Subcutaneous abdominal adipose tissue (tissue), 5 donors: ENCODE measurements around the gene TRABD2B.

Source experiments
- H3K27ac ChIP-seq: one replicate; pipeline ENCODE4 v1.7.0; 2013; ENCODE audit warnings: low read depth, mild to moderate bottlenecking, inconsistent platforms, low read length, moderate library complexity
- H3K27me3 ChIP-seq, 5 donors: one replicate each; pipeline ENCODE4 v1.7.0; 2013; ENCODE audit warnings: low read length in 5 of 5, inconsistent platforms in 1 of 5; ENCODE audit not compliant: control insufficient read depth in 5 of 5, insufficient read depth in 4 of 5
- H3K36me3 ChIP-seq, 5 donors: one replicate each; pipeline ENCODE4 v1.7.0; 2013; ENCODE audit warnings: low read length in 5 of 5; ENCODE audit not compliant: control insufficient read depth in 5 of 5, insufficient read depth in 5 of 5
- H3K4me1 ChIP-seq, 5 donors: one replicate each; pipeline ENCODE4 v1.7.0; 2013; ENCODE audit warnings: low read length in 5 of 5, mild to moderate bottlenecking in 3 of 5, moderate library complexity in 1 of 5; ENCODE audit not compliant: control insufficient read depth in 5 of 5, insufficient read depth in 5 of 5
- H3K4me3 ChIP-seq, 5 donors: one replicate each; pipeline ENCODE4 v1.7.0; 2013; ENCODE audit warnings: low read length in 5 of 5, low read depth in 1 of 5
- H3K9ac ChIP-seq, 5 donors: one replicate each; pipeline ENCODE4 v1.7.0; 2013; ENCODE audit warnings: low read length in 5 of 5, mild to moderate bottlenecking in 4 of 5, moderate library complexity in 3 of 5
- H3K9me3 ChIP-seq, 5 donors: one replicate each; pipeline ENCODE4 v1.7.0; 2013; ENCODE audit warnings: low read length in 5 of 5; ENCODE audit not compliant: control insufficient read depth in 5 of 5
- donor health status: healthy.
- donor health status: healthy.
- donor health status: healthy.
- donor health status: healthy.
- donor health status: healthy.

Gene TRABD2B

DNA sequence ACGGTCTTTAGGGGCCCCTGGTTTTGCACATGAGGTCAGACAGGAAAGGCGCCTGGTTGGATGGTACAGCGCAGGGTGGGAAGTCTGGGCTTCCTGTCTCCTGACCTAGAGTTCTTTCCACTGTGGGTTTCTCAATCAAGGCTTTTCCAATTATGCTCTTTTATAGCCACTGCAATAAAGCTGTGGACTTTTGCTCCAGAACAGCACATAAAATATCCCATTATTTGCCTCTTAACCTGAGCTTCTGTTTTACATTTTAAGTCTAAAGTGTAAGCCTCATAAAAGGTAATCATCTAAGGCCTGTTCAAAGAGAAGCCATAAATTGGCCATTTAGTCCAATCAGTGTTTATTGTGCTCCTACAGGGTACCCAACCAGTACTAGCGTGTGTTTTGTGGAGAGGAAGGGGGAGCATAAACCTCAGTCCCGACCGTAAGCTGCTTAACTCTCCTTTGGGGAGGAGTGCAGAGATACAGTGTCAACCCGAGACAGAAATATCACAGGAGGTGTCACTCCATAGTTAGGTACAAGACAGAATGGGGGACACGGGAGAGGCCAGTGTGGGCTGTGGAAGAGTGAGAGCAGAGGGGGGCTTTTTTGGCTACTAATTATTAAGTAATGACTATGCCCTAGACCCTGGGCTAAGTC lies 270.0 kb downstream of the TRABD2B start:
- Histone ChIP-seq H3K9me3 (no peaks in the 10 kb centered on the region), H3K9ac (no peak overlapping the region), H3K27me3 (peaks cover 23 to 42% (median 38%) of the 10 kb centered on the region in 5 donors), H3K4me3 (no peak overlapping the region), H3K36me3 (no peaks in the 10 kb centered on the region), H3K4me1 (peaks cover 0 to 15% (median 6%) of the 10 kb centered on the region in 5 donors), H3K27ac (no peak overlapping the region)

GRCh38 chr1:47725992-47726855 lies 271.0 kb downstream of the TRABD2B start:
- Histone ChIP-seq H3K9me3 (no peaks in the 10 kb centered on the region), H3K4me3 (peak overlapping the region in 3 of 5 donors; percentile 19 to 40 (median 20)), H3K27ac (no peak overlapping the region), H3K9ac (peak overlapping the region in 1 of 5 donors; percentile 56), H3K36me3 (no peaks in the 10 kb centered on the region), H3K27me3 (peaks cover 23 to 44% (median 41%) of the 10 kb centered on the region in 5 donors), H3K4me1 (peaks cover 0 to 15% (median 6%) of the 10 kb centered on the region in 5 donors)

DNA sequence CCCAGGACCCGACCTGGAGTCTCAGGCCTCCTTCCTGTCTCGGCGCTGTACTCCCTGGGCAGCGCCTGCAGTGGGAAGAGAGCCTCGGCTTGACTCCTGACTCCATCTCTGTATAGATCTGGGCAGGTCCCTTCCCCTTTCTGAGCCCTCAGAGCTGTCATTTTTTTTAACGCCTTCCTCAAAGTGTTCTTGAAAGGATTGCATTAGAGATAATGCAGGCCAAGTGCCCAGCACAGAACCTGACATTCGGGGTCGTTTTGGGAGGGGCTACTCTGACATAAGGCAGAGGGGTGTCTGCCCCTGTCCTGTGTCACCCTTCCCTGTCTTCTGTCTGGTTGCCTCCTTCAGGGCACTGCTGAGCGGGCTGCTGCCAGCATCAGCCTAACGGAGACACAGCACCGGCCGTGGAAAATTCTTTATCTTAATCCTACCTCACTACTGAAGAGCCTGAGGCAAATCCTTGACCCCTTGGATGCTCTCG lies 271.6 kb downstream of the TRABD2B start:
- no peak overlapping the region for H3K27ac ChIP-seq
- peaks cover 0 to 15% (median 6%) of the 10 kb centered on the region in 5 donors for H3K4me1 ChIP-seq
- H3K27me3 ChIP-seq: peaks cover 23 to 45% (median 41%) of the 10 kb centered on the region in 5 donors
- H3K36me3 ChIP-seq: no peaks in the 10 kb centered on the region
- no peaks in the 10 kb centered on the region for H3K9me3 ChIP-seq
- H3K9ac ChIP-seq: no peak overlapping the region
- no peak overlapping the region for H3K4me3 ChIP-seq

- Histone ChIP-seq H3K4me3 (no peak overlapping the region), H3K27me3 (peaks cover 23 to 46% (median 44%) of the 10 kb centered on the region in 5 donors), H3K9me3 (no peaks in the 10 kb centered on the region), H3K36me3 (no peaks in the 10 kb centered on the region), H3K9ac (no peak overlapping the region), H3K4me1 (peaks cover 0 to 15% (median 6%) of the 10 kb centered on the region in 5 donors), H3K27ac (no peak overlapping the region)
Measured at GRCh38 chr1:47725000-47725473, 272.1 kb downstream of the TRABD2B start.

- no peak overlapping the region for H3K9ac ChIP-seq
- H3K9me3 ChIP-seq: no peaks in the 10 kb centered on the region
- peaks cover 23 to 51% (median 47%) of the 10 kb centered on the region in 5 donors for H3K27me3 ChIP-seq
- H3K4me1 ChIP-seq: peaks cover 0 to 15% (median 6%) of the 10 kb centered on the region in 5 donors
- H3K36me3 ChIP-seq: no peaks in the 10 kb centered on the region
- H3K4me3 ChIP-seq: no peak overlapping the region
- no peak overlapping the region for H3K27ac ChIP-seq
Measured at GRCh38 chr1:47724432-47724999, 272.7 kb downstream of the TRABD2B start.

DNA sequence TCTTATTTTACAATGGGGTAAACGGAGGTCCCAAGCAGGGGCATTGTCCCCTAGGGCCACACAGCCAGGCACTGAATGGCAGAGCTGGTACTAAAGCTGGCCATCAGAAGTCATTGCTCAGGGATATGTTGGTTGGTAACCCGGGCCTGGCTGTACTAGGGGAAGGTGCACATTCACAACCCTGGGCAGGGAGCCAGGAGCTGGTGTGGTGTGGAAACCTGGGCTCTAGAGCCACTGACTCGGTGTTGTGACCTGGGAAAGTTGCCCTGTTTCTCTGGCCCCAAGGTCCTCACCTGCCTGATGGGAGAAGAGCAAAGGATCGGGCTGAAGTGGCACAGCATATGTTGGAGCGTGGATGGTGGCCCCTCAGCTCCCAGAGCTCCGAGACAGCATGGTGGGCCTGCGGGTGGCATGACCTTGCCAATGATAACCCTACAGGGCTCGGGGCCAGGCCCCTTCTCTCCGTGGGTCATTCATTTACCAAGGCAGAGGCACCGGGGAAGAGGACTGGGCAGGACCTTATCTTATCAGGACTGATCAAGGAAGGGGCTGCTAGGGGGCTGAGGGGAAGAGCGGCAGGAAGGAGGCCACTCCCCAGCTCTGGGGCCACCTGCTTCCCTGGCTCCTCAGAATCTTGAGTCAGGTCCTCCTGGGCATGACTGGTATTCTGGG lies 274.1 kb downstream of the TRABD2B start:
- Histone ChIP-seq H3K9me3 (no peaks in the 10 kb centered on the region), H3K9ac (no peak overlapping the region), H3K4me1 (peaks cover 0 to 15% (median 6%) of the 10 kb centered on the region in 5 donors), H3K36me3 (no peaks in the 10 kb centered on the region), H3K27me3 (peaks cover 23 to 55% (median 47%) of the 10 kb centered on the region in 5 donors), H3K27ac (no peak overlapping the region), H3K4me3 (no peak overlapping the region)

DNA sequence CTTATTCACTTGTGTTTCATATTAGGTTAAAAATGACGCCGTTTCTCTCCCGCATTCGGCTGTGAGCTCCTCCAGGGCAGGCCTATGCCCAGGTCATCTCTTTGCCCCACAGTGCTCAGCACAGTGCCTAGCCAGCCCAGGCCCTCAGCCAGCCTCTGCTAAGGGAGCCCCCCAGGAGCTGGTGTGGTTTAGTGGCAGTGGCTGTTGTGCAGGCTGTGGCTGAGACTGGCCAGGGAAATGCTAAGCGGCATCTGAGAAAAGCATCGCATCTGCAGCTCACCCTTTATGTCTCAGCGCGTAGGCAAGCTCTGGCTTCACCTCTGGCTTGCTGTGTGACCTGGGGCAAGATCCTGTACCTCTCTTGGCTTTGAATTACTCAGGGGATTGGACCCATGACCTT lies 275.1 kb downstream of the TRABD2B start:
- Histone ChIP-seq H3K27ac (no peak overlapping the region), H3K4me3 (no peak overlapping the region), H3K9ac (no peak overlapping the region), H3K36me3 (no peaks in the 10 kb centered on the region), H3K9me3 (no peaks in the 10 kb centered on the region), H3K27me3 (peaks cover 23 to 60% (median 46%) of the 10 kb centered on the region in 5 donors), H3K4me1 (peaks cover 0 to 15% (median 6%) of the 10 kb centered on the region in 5 donors)

- Histone ChIP-seq H3K9ac (no peak overlapping the region), H3K27me3 (peaks cover 17 to 49% (median 45%) of the 10 kb centered on the region in 5 donors), H3K27ac (no peak overlapping the region), H3K4me3 (no peak overlapping the region), H3K4me1 (peaks cover 0 to 6% (median 0%) of the 10 kb centered on the region in 5 donors), H3K9me3 (no peaks in the 10 kb centered on the region), H3K36me3 (no peaks in the 10 kb centered on the region)
Measured at GRCh38 chr1:47720111-47720510, 277.1 kb downstream of the TRABD2B start.

GRCh38 chr1:47717341-47717740 lies 279.8 kb downstream of the TRABD2B start:
- no peaks in the 10 kb centered on the region for H3K36me3 ChIP-seq
- peaks cover 10 to 45% (median 39%) of the 10 kb centered on the region in 5 donors for H3K27me3 ChIP-seq
- no peak overlapping the region for H3K27ac ChIP-seq
- H3K9ac ChIP-seq: no peak overlapping the region
- H3K4me3 ChIP-seq: no peak overlapping the region
- H3K4me1 ChIP-seq: no peaks in the 10 kb centered on the region
- H3K9me3 ChIP-seq: no peaks in the 10 kb centered on the region
